GM21529 (cell line): Measurements from ENCODE around the gene CCDC38.
"Not testable (repeated sequence)": the region's sequence is repeated elsewhere in the genome, so short reads cannot be mapped to it uniquely, and the experiment has no call there.

Experiments used
- ATAC-seq: cut with Tn5 transposase; IDR thresholded peaks from one replicate; pipeline ENCODE4 v1.9.1; 2021; ENCODE audit not compliant: unreplicated experiment

The CCDC38 gene

DNA sequence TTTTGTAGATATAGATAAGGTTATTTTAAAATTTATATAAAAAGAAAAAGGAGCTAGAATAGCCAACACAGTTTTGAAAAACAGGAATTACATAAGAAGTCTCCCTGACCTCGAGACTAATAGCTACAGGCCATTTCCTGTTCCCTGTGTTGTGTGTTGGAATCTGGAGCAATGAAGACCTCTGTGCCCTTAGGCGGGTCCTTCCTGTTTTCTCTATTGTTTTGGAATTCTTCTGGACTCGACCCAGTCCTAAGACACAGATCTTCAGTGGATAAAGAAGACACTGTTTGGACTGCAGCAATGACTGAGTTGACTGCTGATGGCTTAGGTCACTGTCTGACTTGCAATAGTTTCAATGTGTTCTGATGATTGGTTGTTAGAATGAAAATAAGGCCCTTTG is 57.4 kb downstream of the CCDC38 start:
- ATAC-seq: no peak

DNA sequence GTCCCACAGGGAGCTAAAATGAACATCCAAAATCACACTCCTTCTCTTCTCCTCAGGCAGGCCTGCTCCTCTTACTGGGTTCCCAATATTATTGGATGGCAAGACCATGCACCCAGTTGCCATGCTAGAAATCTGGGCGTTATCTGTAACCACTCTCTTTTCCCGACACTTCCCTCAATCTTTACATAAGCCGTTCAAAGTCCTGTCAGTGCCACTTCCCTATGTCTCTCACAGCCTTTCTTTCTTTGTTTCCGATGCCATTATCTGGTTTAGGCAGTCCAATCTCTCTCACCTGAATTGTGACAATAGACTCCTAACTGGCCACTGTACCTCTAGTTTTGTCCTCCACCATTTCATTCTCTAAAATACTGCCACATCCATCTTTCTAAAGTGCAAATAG is 59.5 kb downstream of the CCDC38 start:
- no peak for ATAC-seq

GRCh38 chr12:95882080-95882479 is 60.3 kb downstream of the CCDC38 start:
- no peak for ATAC-seq

- ATAC-seq: no peak
These were observed 61.0 kb downstream of the CCDC38 start for GRCh38 chr12:95881331-95881955.

DNA sequence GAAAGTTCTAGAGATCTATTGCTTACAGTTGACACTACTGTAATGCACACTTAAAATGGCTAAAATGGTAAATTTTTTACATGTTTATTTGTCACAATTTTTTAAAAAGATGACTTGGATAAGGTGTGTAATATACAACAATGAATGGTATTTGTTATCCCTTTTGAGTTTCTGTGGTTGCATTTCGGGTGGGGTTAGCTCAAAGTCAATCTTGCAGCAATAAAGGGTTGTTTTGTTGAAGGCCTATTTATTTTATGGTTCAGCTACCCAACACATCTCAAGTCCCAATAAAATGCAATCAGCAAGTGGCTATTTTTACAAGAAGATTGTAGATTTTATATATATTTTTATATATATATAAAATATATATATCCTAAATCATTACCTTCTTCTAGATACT is 61.5 kb downstream of the CCDC38 start:
- ATAC-seq: no peak

DNA sequence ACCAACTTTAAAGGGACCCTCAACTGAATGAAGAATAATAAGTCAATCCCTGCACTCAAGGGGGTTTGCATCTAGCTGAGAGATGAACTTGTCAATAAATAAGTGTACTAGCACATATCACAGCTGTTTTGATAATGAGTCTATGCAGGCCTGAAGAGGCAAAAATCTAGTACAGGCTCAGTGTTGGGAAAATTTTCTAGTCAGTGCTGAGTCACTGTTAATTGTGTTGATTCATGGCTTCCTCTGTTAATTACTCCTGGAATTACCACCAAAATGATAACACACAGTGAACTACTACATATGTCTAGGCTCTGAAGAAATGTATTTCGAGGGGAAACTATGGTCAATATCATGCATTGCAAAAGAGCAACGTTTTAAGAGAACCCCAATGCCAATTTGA is 64.8 kb downstream of the CCDC38 start:
- no peak for ATAC-seq

DNA sequence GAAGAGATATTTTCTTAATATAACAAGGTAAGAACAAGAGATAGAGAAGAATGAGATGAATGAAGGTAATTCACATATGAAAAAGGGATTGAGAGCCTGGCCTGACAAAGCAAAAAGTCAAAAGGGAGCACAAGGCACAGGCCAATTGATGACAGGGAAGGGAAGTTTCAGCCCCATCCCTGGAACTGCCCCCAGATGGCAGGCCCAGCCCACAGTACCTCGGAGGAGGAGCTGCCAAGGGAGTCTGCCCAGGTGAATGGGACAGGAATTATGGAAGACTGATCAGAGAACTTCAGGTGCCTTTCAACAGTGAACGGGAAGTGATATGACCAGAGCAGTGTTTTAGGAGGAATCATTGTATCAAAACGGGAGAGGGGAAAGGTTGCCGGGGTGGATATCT is 68.0 kb downstream of the CCDC38 start:
- no peak for ATAC-seq

GRCh38 chr12:95870897-95871296 is 71.5 kb downstream of the CCDC38 start:
- no peak for ATAC-seq

- ATAC-seq: no peak
These were observed 79.1 kb downstream of the CCDC38 start for GRCh38 chr12:95863337-95863736.

GRCh38 chr12:95862038-95862437 is 80.4 kb downstream of the CCDC38 start:
- no peak for ATAC-seq

DNA sequence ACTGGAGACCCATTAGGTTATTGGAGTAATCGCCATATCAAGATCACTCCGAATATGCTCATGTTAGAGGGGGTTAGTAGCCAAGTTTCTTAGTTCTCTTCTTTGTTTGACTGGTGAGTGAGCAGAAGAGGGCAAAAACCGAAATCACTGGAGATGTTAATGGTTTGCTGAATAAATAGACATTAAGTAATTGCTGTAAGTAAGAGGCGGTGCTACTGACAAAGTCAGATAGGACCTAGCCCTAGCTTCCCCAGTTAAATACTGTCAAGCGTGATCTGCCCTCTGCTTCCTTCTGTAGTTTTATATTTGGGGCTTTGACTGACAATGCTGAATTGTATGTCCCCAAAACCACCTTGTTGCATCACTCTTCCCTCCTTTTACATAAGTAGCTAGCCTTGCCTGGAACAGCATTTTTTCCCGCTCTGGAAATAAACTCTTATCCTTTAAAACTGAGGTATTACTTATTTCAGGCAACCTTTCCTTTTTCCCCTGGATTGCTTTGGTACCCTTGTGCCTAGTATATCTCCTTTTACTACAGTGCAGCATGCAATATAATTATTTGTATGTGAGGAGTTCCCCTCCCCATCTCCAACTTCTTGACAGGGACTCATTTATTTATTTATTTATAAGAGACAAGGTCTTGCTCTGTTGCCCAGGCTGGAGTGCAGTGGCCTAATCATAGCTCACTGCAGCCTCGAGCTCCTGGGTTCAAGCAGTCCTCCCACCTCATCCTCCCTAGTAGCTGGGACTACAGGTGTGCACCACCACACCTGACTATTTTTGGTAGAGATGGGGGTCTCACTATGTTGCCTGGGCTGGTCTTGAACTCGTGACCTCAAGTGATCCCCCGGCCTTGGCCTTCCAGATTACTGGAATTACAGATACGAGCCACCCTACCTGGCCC is 82.2 kb downstream of the CCDC38 start:
- ATAC-seq: no peak

DNA sequence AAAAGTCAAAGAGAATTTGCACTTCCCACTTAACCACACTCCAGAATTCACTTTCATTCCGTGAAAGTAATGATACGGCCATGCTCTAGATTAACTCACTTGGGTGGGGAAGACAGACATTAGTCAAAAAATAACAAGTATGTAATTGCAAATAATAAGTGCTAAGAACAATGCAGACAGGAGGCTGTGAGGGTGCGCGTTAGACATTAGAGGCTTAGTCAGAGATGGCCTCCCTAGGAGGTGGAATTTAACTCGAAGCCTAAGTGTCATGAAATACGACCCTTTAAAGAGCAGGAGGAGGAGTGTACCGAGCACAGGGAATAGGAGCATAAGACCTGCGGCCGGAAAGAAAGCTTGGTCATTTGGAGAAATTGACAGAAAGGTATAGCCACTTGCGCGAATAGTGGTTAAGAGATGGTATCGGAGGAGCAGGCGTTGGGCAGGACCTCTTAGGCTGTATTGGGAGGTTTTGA is 83.0 kb downstream of the CCDC38 start:
- no peak for ATAC-seq

DNA sequence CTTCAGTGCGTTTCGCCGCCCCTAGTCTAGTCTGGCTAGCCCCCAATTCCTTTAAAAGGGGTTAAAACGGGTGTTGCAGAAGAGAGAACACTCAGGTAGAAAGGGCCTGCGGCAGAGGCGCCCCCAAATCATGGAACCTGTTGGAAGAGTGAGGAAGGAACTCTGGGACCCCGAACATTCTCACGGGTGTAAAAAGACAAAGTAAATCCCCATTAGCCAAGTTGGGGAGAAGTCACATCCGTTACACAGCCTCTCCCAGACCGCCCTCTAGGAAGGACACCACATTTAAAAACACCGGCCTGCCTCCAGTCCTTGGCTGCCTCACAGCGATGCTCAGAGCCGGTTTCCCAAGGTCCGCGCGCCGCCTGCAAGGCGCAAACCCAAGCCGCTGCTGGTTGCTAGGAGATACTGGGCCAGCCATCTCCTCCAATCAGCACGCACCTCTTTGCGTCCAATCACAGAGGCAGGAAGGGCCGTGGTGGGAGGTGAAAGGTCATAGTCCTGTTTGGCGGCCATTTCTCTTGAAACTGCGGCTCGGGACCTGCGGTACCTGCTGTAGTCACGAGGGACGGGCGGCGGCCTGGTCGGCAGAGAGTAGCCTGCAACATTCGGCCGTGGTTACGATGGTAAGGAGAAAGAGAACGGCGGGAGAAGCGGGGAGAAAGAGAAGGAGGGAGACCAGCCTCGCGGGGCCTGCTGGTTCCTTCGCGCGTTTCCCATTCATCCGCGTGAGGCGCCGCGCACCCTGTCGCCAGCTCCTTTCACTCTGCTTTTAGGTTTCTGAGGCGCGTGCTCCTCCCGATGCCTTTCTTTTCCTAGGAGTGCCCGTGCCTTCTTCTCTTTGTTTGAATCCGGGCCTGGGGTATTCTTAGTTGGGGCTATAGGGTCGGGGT is 83.7 kb downstream of the CCDC38 start, which contains the start of gene SNRPF:
SNRPF (plus strand) TSS at position 502 of the 893 bp plus-strand sequence; CDS start at position 624, 122 bp downstream.
- peak; percentile 100 for ATAC-seq

DNA sequence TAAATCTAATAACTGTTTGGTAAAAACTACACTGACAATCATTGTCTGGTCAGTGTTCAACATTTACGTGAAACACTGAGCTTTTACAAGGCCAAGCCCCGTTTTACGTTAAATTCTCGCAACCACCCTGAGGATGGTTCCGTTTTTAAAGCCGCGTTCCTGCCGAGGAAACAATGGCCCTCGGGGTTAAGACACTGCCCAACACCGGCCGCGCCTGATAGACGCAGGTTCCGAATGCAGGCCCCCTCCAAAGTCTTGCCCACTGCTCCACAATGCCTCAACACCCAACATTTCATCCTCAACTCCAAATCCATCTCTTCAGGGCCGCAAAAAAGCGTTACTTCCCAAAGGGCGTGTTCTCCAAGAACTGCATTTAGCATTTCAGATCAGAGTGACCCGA is 84.6 kb downstream of the CCDC38 start:
- no peak for ATAC-seq

GRCh38 chr12:95857156-95857555 is 85.3 kb downstream of the CCDC38 start:
- no peak for ATAC-seq

- no peak for ATAC-seq
These were observed 90.3 kb downstream of the CCDC38 start for GRCh38 chr12:95852133-95852532.

- ATAC-seq: no peak
These were observed 90.8 kb downstream of the CCDC38 start for GRCh38 chr12:95851606-95852005.

- ATAC-seq: no peak
These were observed 93.6 kb downstream of the CCDC38 start for GRCh38 chr12:95848575-95849388.

GRCh38 chr12:95842426-95842825 is 100.0 kb downstream of the CCDC38 start:
- ATAC-seq: not testable (repeated sequence)

GRCh38 chr12:95838125-95838524 is 104.3 kb downstream of the CCDC38 start:
- no peak for ATAC-seq
